Endothelial cell of umbilical vein (primary cell): ENCODE data around the gene MIF4GD. TPM values are rescaled to one million over a fixed set of nuclear protein-coding genes. Genes with fewer than 3 reads are reported as not detected.

ENCODE experiments used
- BruUV-seq: library from RNA; stranded (reverse); fragments of 400-500 nt; replicated peaks from 2 replicates; lab custom pipeline; 2021; lab: Mats Ljungman, UMichigan
- CTCF ChIA-PET: fragments of 300-600, 350-600 bp; sonication (Branson Sonifier 250); formaldehyde crosslinking; loops from one replicate; lab custom pipeline; 2021; ENCODE audit warnings: antibody characterized with exemption, inconsistent platforms; lab: Charles Lee
- POLR2A ChIA-PET: fragments of 300-600, 350-600 bp; sonication (Branson Sonifier 250); formaldehyde crosslinking; loops from one replicate; lab custom pipeline; 2021; ENCODE audit warnings: antibody characterized with exemption, inconsistent platforms; lab: Charles Lee
- DNase-seq: peaks from one replicate; pipeline ENCODE4 v3.0.0-alpha.2; 2011; ENCODE audit warnings: low read depth, low spot score
- FAIRE-seq: peaks from 2 replicates; lab custom pipeline; 2011; peaks lifted over from hg19 to GRCh38; lab: Jason Lieb, UNC
- H2AFZ ChIP-seq: 2 replicates; pipeline ENCODE4 v1.6.0; 2012; ENCODE audit warnings: low read depth, low read length, control low read depth, inconsistent platforms
- H3K27ac ChIP-seq: 2 replicates; pipeline ENCODE4 v1.5.1; 2011; ENCODE audit warnings: low read depth, mild to moderate bottlenecking, control low read depth, low read length, moderate library complexity; ENCODE audit not compliant: insufficient read depth
- H3K27me3 ChIP-seq, 2 experiments: 2 replicates each; pipeline versions ENCODE4 v1.6.0 to v1.6.1; 2011; ENCODE audit warnings: low read length in 2 of 2, mixed read lengths in 1 of 2; ENCODE audit not compliant: control insufficient read depth in 2 of 2, insufficient read depth in 2 of 2
- H3K36me3 ChIP-seq, 2 experiments: 2 replicates in 1 of 2; 3 replicates in 1 of 2; pipeline ENCODE4 v1.5.1; 2011; ENCODE audit warnings: low read length in 2 of 2, mild to moderate bottlenecking in 1 of 2, moderate library complexity in 1 of 2; ENCODE audit not compliant: control insufficient read depth in 2 of 2, insufficient read depth in 2 of 2; ENCODE audit errors: extremely low read depth in 1 of 2
- H3K4me1 ChIP-seq: 3 replicates; pipeline ENCODE4 v1.5.1; 2011; ENCODE audit warnings: mild to moderate bottlenecking, low read length; ENCODE audit not compliant: control insufficient read depth, insufficient read depth; ENCODE audit errors: extremely low read depth
- H3K4me2 ChIP-seq: 2 replicates; pipeline ENCODE4 v1.6.1; 2011; ENCODE audit warnings: low read length, control low read depth, mixed read lengths; ENCODE audit not compliant: insufficient read depth
- H3K4me3 ChIP-seq, 3 experiments: fragments of 200-600 bp in 1 of 3; sonication (generic), shearing (Covaris generic) in 1 of 3; replicated peaks in 1 of 3; 2 replicates each; pipeline ENCODE4 v1.5.1; 2011 to 2016; ENCODE audit warnings: control low read depth in 3 of 3, low read length in 3 of 3, mild to moderate bottlenecking in 2 of 3, inconsistent platforms in 1 of 3, low read depth in 1 of 3, moderate library complexity in 1 of 3; ENCODE audit not compliant: insufficient read depth in 1 of 3
- H3K79me2 ChIP-seq: 2 replicates; pipeline ENCODE4 v1.6.0; 2012; ENCODE audit warnings: low read length, inconsistent platforms; ENCODE audit not compliant: control insufficient read depth, insufficient read depth
- H3K9ac ChIP-seq: replicated peaks from 2 replicates; pipeline ENCODE3; 2011; ENCODE audit warnings: low read length, control low read depth; ENCODE audit not compliant: insufficient read depth; ENCODE audit errors: extremely low read depth
- H3K9me1 ChIP-seq: replicated peaks from 3 replicates; pipeline ENCODE4 v1.6.0; 2011; ENCODE audit warnings: mild to moderate bottlenecking, low read length; ENCODE audit not compliant: control insufficient read depth, insufficient read depth; ENCODE audit errors: extremely low read depth
- H3K9me3 ChIP-seq: replicated peaks from 2 replicates; pipeline ENCODE4 v1.5.1; 2012; ENCODE audit warnings: low read length, inconsistent platforms; ENCODE audit not compliant: control insufficient read depth, insufficient read depth
- H4K20me1 ChIP-seq: replicated peaks from 2 replicates; pipeline ENCODE3; 2011; ENCODE audit warnings: mild to moderate bottlenecking, low read length; ENCODE audit not compliant: control insufficient read depth, insufficient read depth; ENCODE audit errors: extremely low read depth
- EZH2 ChIP-seq: IDR thresholded peaks from 2 replicates; pipeline ENCODE4 v1.6.1; 2012; ENCODE audit warnings: borderline replicate concordance, low read depth, mild to moderate bottlenecking, moderate library complexity, low read length, inconsistent platforms; ENCODE audit not compliant: severe bottlenecking
- FOS ChIP-seq: IDR thresholded peaks from 2 replicates; pipeline ENCODE4 v1.6.1; 2011; ENCODE audit warnings: mild to moderate bottlenecking, low read length, moderate library complexity, borderline replicate concordance; ENCODE audit not compliant: insufficient read depth
- GATA2 ChIP-seq: IDR thresholded peaks from 2 replicates; pipeline ENCODE4 v1.7.0; 2011; ENCODE audit warnings: low read depth, mild to moderate bottlenecking, moderate library complexity, mixed read lengths, low read length; ENCODE audit not compliant: insufficient read length, insufficient read depth
- JUN ChIP-seq: IDR thresholded peaks from 2 replicates; pipeline ENCODE4 v1.6.1; 2011; ENCODE audit warnings: borderline replicate concordance, low read depth; ENCODE audit not compliant: insufficient read length, insufficient read depth
- MYC ChIP-seq: IDR thresholded peaks from one replicate; pipeline ENCODE4 v1.6.1; 2011; ENCODE audit warnings: mild to moderate bottlenecking, low read depth, low read length
- POLR2A ChIP-seq: IDR thresholded peaks from 2 replicates; pipeline ENCODE4 v1.6.1; 2012; ENCODE audit warnings: low read depth, mild to moderate bottlenecking, control low read depth, low read length
- POLR2AphosphoS5 ChIP-seq: IDR thresholded peaks from 2 replicates; pipeline ENCODE4 v1.6.1; 2012; ENCODE audit warnings: low read depth, mild to moderate bottlenecking, control low read depth, low read length, moderate library complexity; ENCODE audit not compliant: insufficient read depth
- dilution Hi-C: fragments of 300-500 bp; cut with MboI; formaldehyde crosslinking; loops from one replicate; pipeline ENCODE4 v1.15.0; 2019; ENCODE audit warnings: low sequenced_read_pairs; ENCODE audit not compliant: extremely low pct_ligation_motif_present
- intact Hi-C: fragments of 100-400 bp; cut with micrococcal nuclease; formaldehyde crosslinking; loops from one replicate; pipeline ENCODE4 v1.10.0; 2022
- polyA plus RNA-seq, 4 experiments: library from polyadenylated mRNA; depleted of rRNA in 3 of 4; stranded (reverse) in 3 of 4; unstranded in 1 of 4; fragments of >200 nt; gene quantifications; 2 replicates each; pipeline versions ENCODE4 v1.2.1 to v1.2.3, GENCODE V29; 2011 to 2012; ENCODE audit warnings: missing spikeins in 1 of 4
- total RNA-seq: library from RNA; stranded (reverse); gene quantifications from 2 replicates; pipeline ENCODE4 v1.2.3, GENCODE V29; 2021
- TF ChIP-seq, protein P1 (sequence below): IDR thresholded peaks from 2 replicates; pipeline ENCODE4 v1.6.1; 2011; ENCODE audit not compliant: insufficient read depth, insufficient read length
- TF ChIP-seq, protein P2 (sequence below), 2 donors: IDR thresholded peaks; 1 replicate in 1 of 2; 2 replicates in 1 of 2; pipeline ENCODE4 v1.5.1; 2011; ENCODE audit warnings: low read length in 2 of 2, mild to moderate bottlenecking in 2 of 2, moderate library complexity in 2 of 2, control low read depth in 1 of 2, inconsistent platforms in 1 of 2, low read depth in 1 of 2; ENCODE audit not compliant: insufficient read depth in 1 of 2; ENCODE audit errors: extremely low read depth in 1 of 2

The MIF4GD gene
- total and polyA plus RNA-seq, 2 donors (not counting 3 experiments of a cell fraction or from before 2014, with no cell fraction given), result 12.4 to 35.7 TPM

DNA sequence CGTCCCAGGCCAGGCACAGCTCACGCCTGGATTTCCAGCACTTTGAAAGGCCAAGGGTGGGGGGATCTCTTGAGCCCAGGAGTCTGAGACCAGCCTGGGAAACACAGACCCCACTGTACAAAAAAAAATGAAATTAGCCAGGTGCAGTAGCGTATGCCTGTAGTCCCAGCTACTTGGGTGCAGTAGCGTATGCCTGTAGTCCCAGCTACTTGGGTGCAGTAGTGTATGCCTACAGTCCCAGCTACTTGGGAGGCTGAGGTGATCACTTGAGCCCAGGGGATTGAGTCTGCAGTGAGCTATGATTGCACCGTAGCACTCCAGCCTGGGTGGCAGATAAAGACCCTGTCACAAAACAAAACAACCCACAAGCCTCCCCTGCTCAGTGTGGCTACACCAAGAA, 45.2 kb upstream of the MIF4GD start:
- intact Hi-C loops, result no loop called here
- no peak for FAIRE-seq
- ChIA-PET POLR2A (interaction anchor here (0.6 to 0.9 kb wide), 3 partner anchors 26 to 140 kb away, joined by 3 to 5 read pairs (median 3); partner anchors contain the start of gene SLC25A19), CTCF (interaction anchor here (1.1 to 2.2 kb wide), 5 partner anchors 10 to 96 kb away, joined by 3 to 19 read pairs (median 3); partner anchors contain the start of gene MIF4GD)
- H3K9ac ChIP-seq, result no peak overlapping the region
- no peaks in the 10 kb centered on the region for H3K27me3 ChIP-seq
- dilution Hi-C loops, result no loop called here
- no peak overlapping the region for H3K27ac ChIP-seq
- no peak overlapping the region for H2AFZ ChIP-seq
- no peak overlapping the region for H3K4me3 ChIP-seq
- H3K4me1 ChIP-seq, result peaks cover 4% of the 10 kb centered on the region
- no peaks in the 10 kb centered on the region for H3K9me1 ChIP-seq
- no peaks in the 10 kb centered on the region for H4K20me1 ChIP-seq
- no peaks in the 10 kb centered on the region for H3K79me2 ChIP-seq
- H3K36me3 ChIP-seq, result peaks cover 5 to 20% of the 10 kb centered on the region in 2 experiments
- no peaks in the 10 kb centered on the region for H3K9me3 ChIP-seq
- no TSS peak for BruUV-seq
- TF ChIP-seq EZH2 (no peak), GATA2 (no peak), POLR2AphosphoS5 (no peak), JUN (no peak), FOS (no peak), POLR2A (no peak), MYC (no peak)
- TF ChIP-seq, protein P1, sequence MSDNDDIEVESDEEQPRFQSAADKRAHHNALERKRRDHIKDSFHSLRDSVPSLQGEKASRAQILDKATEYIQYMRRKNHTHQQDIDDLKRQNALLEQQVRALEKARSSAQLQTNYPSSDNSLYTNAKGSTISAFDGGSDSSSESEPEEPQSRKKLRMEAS, result no peak
- TF ChIP-seq, protein P2, sequence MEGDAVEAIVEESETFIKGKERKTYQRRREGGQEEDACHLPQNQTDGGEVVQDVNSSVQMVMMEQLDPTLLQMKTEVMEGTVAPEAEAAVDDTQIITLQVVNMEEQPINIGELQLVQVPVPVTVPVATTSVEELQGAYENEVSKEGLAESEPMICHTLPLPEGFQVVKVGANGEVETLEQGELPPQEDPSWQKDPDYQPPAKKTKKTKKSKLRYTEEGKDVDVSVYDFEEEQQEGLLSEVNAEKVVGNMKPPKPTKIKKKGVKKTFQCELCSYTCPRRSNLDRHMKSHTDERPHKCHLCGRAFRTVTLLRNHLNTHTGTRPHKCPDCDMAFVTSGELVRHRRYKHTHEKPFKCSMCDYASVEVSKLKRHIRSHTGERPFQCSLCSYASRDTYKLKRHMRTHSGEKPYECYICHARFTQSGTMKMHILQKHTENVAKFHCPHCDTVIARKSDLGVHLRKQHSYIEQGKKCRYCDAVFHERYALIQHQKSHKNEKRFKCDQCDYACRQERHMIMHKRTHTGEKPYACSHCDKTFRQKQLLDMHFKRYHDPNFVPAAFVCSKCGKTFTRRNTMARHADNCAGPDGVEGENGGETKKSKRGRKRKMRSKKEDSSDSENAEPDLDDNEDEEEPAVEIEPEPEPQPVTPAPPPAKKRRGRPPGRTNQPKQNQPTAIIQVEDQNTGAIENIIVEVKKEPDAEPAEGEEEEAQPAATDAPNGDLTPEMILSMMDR (IDR thresholded peaks at IDR 0.05; ENCODE audit: extremely low read depth in 1 of 2, insufficient read depth in 1 of 2, low read depth in 1 of 2, low read length in 2 of 2), result no peak
- no peak overlapping the region for H3K4me2 ChIP-seq
- no peak for DNase-seq
